ENCODE measurements around the gene GRK7. TPM values are rescaled to one million over a fixed set of nuclear protein-coding genes. Genes with fewer than 3 reads are reported as not detected.

Gene GRK7
- total and polyA plus RNA-seq, 2 of the 13 experiments (the other 11 are each of a cell fraction or from before 2014, with no cell fraction given), result not detected

- TF ChIP-seq KLF11 (CRISPR knock-in tag; IDR thresholded peaks at IDR 0.05), result no peak
- no peak for TF ChIP-seq GZF1 (CRISPR knock-in tag; IDR thresholded peaks at IDR 0.05)
- 0 out of 2 replicates have a peak, but pooled peaks have one; percentile 50 for TF ChIP-seq ZSCAN29 (CRISPR knock-in tag; conservative IDR thresholded peaks at IDR 0.05)
- TF ChIP-seq KLF6 (CRISPR knock-in tag; IDR thresholded peaks at IDR 0.05), result no peak
- no peak for TF ChIP-seq NFIC (IDR thresholded peaks at IDR 0.05; ENCODE audit: low read length)
- TF ChIP-seq FOXK2 (IDR thresholded peaks at IDR 0.05), result no peak
- TF ChIP-seq MLLT10 (CRISPR knock-in tag; IDR thresholded peaks at IDR 0.05), result no peak
- TF ChIP-seq MTA3 (CRISPR knock-in tag; IDR thresholded peaks at IDR 0.05), result no peak
- TF ChIP-seq ZNF180 (CRISPR knock-in tag; IDR thresholded peaks at IDR 0.05; ENCODE audit: borderline replicate concordance, low read depth), result no peak
- no peak for TF ChIP-seq DBP (CRISPR knock-in tag; IDR thresholded peaks at IDR 0.05; ENCODE audit: not compliant biosample characterization)
- TF ChIP-seq ZNF556 (CRISPR knock-in tag; IDR thresholded peaks at IDR 0.05; ENCODE audit: borderline replicate concordance), result no peak; the same call in 1 of the 2 replicates
- TF ChIP-seq ZNF770 (CRISPR knock-in tag; IDR thresholded peaks at IDR 0.05), result no peak
- no peak for TF ChIP-seq LCORL (IDR thresholded peaks at IDR 0.05)
- TF ChIP-seq LCORL (CRISPR knock-in tag; IDR thresholded peaks at IDR 0.05), result no peak
- TF ChIP-seq ZNF83 (CRISPR knock-in tag; IDR thresholded peaks at IDR 0.05; ENCODE audit: borderline replicate concordance), result no peak
- no peak for TF ChIP-seq FOXM1 (CRISPR knock-in tag; IDR thresholded peaks at IDR 0.05)
- TF ChIP-seq PITX1 (CRISPR knock-in tag; IDR thresholded peaks at IDR 0.05), result peak; percentile 71; the same call in 1 of the 2 replicates
- 0 out of 2 replicates have a peak, but pooled peaks have one; percentile 35 for TF ChIP-seq ISL2 (CRISPR knock-in tag; IDR thresholded peaks at IDR 0.05)
- no peak; the same call in 1 of the 2 replicates for TF ChIP-seq ZNF746 (CRISPR knock-in tag; IDR thresholded peaks at IDR 0.05)
- TF ChIP-seq E2F5 (CRISPR knock-in tag; conservative IDR thresholded peaks at IDR 0.05), result no peak
- no peak for TF ChIP-seq ZNF878 (CRISPR knock-in tag; IDR thresholded peaks at IDR 0.05)
- TF ChIP-seq JUN (CRISPR knock-in tag; IDR thresholded peaks at IDR 0.05), result no peak
- no peak for TF ChIP-seq ZNF790 (CRISPR knock-in tag; IDR thresholded peaks at IDR 0.05; ENCODE audit: borderline replicate concordance)
- peak; percentile 93 for TF ChIP-seq PAXIP1 (CRISPR knock-in tag; conservative IDR thresholded peaks at IDR 0.05)
Observed at GRCh38 chr3:141728355-141728892, 34.8 kb upstream of the GRK7 start (continued).
